H1 (cell line): ENCODE measurements around the gene PRKRIP1. TPM values are rescaled to one million over a fixed set of nuclear protein-coding genes. Genes with fewer than 3 reads are reported as not detected.

ENCODE experiments used
- BCL11A ChIP-seq, 2 experiments: IDR thresholded peaks; one replicate each; pipeline ENCODE4 v1.6.1; 2011; ENCODE audit warnings: low read depth in 2 of 2, low read length in 2 of 2, mild to moderate bottlenecking in 2 of 2
- TBP ChIP-seq: IDR thresholded peaks from 2 replicates; pipeline ENCODE4 v1.6.1; 2011; ENCODE audit warnings: low read depth, low read length, improper control_type of control experiment
- polyA plus RNA-seq, 7 experiments: library from polyadenylated mRNA; depleted of rRNA in 3 of 7; stranded (reverse) in 5 of 7; unstranded in 2 of 7; fragments of >200 nt in 5 of 7; fragments of 200-250 nt in 2 of 7; gene quantifications; 1 replicate in 5 of 7; 2 replicates in 1 of 7; 4 replicates in 1 of 7; pipeline versions ENCODE4 v1.2.1 to v1.2.3, GENCODE V29; 2011 to 2013; ENCODE audit warnings: missing spikeins in 2 of 7, mixed read lengths in 2 of 7
- total RNA-seq: library from RNA; stranded (reverse); fragmentation: NEBNext Ultra II Directional; extraction: Animal tissue kit (Norgen Biotek cat#: 25700); gene quantifications from 2 replicates; pipeline ENCODE4 v1.2.1, GENCODE V29; 2021
- TF ChIP-seq, protein P1 (sequence below): fragments of 300-600 bp; sonication (generic); IDR thresholded peaks from 2 replicates; pipeline ENCODE4 v1.7.1; 2012; ENCODE audit warnings: low read length, moderate library complexity, mild to moderate bottlenecking, inconsistent platforms; ENCODE audit not compliant: insufficient replicate concordance

PRKRIP1 gene
- total and polyA plus RNA-seq, 2 of the 8 experiments (the other 6 are each of a cell fraction or from before 2014, with no cell fraction given): 11.1 to 22.0 TPM

DNA sequence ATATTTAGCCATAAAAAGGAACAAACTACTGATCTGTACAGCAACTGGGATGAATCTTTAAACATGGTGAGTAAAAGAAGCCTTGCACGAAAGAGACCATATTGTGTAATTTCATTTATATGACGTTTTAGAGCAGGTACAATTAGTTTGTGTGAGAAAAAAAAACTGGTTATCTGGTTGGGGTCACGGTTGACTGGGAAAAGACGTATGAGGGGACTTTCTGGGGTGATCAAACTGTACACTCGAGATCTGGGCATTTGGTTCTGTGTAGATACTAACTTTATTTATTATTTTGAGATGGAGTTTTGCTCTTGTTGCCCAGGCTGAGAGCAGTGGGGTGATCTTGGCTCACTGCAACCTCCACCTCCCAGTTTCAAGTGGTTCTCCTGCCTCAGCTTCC is 4.2 kb downstream of the PRKRIP1 start (continued):
- TF ChIP-seq, protein P1, sequence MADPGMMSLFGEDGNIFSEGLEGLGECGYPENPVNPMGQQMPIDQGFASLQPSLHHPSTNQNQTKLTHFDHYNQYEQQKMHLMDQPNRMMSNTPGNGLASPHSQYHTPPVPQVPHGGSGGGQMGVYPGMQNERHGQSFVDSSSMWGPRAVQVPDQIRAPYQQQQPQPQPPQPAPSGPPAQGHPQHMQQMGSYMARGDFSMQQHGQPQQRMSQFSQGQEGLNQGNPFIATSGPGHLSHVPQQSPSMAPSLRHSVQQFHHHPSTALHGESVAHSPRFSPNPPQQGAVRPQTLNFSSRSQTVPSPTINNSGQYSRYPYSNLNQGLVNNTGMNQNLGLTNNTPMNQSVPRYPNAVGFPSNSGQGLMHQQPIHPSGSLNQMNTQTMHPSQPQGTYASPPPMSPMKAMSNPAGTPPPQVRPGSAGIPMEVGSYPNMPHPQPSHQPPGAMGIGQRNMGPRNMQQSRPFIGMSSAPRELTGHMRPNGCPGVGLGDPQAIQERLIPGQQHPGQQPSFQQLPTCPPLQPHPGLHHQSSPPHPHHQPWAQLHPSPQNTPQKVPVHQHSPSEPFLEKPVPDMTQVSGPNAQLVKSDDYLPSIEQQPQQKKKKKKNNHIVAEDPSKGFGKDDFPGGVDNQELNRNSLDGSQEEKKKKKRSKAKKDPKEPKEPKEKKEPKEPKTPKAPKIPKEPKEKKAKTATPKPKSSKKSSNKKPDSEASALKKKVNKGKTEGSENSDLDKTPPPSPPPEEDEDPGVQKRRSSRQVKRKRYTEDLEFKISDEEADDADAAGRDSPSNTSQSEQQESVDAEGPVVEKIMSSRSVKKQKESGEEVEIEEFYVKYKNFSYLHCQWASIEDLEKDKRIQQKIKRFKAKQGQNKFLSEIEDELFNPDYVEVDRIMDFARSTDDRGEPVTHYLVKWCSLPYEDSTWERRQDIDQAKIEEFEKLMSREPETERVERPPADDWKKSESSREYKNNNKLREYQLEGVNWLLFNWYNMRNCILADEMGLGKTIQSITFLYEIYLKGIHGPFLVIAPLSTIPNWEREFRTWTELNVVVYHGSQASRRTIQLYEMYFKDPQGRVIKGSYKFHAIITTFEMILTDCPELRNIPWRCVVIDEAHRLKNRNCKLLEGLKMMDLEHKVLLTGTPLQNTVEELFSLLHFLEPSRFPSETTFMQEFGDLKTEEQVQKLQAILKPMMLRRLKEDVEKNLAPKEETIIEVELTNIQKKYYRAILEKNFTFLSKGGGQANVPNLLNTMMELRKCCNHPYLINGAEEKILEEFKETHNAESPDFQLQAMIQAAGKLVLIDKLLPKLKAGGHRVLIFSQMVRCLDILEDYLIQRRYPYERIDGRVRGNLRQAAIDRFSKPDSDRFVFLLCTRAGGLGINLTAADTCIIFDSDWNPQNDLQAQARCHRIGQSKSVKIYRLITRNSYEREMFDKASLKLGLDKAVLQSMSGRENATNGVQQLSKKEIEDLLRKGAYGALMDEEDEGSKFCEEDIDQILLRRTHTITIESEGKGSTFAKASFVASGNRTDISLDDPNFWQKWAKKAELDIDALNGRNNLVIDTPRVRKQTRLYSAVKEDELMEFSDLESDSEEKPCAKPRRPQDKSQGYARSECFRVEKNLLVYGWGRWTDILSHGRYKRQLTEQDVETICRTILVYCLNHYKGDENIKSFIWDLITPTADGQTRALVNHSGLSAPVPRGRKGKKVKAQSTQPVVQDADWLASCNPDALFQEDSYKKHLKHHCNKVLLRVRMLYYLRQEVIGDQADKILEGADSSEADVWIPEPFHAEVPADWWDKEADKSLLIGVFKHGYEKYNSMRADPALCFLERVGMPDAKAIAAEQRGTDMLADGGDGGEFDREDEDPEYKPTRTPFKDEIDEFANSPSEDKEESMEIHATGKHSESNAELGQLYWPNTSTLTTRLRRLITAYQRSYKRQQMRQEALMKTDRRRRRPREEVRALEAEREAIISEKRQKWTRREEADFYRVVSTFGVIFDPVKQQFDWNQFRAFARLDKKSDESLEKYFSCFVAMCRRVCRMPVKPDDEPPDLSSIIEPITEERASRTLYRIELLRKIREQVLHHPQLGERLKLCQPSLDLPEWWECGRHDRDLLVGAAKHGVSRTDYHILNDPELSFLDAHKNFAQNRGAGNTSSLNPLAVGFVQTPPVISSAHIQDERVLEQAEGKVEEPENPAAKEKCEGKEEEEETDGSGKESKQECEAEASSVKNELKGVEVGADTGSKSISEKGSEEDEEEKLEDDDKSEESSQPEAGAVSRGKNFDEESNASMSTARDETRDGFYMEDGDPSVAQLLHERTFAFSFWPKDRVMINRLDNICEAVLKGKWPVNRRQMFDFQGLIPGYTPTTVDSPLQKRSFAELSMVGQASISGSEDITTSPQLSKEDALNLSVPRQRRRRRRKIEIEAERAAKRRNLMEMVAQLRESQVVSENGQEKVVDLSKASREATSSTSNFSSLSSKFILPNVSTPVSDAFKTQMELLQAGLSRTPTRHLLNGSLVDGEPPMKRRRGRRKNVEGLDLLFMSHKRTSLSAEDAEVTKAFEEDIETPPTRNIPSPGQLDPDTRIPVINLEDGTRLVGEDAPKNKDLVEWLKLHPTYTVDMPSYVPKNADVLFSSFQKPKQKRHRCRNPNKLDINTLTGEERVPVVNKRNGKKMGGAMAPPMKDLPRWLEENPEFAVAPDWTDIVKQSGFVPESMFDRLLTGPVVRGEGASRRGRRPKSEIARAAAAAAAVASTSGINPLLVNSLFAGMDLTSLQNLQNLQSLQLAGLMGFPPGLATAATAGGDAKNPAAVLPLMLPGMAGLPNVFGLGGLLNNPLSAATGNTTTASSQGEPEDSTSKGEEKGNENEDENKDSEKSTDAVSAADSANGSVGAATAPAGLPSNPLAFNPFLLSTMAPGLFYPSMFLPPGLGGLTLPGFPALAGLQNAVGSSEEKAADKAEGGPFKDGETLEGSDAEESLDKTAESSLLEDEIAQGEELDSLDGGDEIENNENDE: no peak
- TF ChIP-seq BCL11A (IDR thresholded peaks at IDR 0.05; ENCODE audit: low read depth in 2 of 2, low read length in 2 of 2) (no peak), TBP (no peak)
